GM12875 (cell line): ENCODE measurements around the gene LGALS8.

Experiments used
- H3K4me3 ChIP-seq: one replicate; pipeline ENCODE4 v1.5.1; 2011; ENCODE audit warnings: low read depth, low read length, control low read depth
- TF ChIP-seq, protein P1 (sequence below): IDR thresholded peaks from 2 replicates; pipeline ENCODE4 v1.5.1; 2011; ENCODE audit warnings: low read depth, mild to moderate bottlenecking, control low read depth, inconsistent platforms, low read length, moderate library complexity, borderline replicate concordance; ENCODE audit not compliant: insufficient read depth

The LGALS8 gene

DNA sequence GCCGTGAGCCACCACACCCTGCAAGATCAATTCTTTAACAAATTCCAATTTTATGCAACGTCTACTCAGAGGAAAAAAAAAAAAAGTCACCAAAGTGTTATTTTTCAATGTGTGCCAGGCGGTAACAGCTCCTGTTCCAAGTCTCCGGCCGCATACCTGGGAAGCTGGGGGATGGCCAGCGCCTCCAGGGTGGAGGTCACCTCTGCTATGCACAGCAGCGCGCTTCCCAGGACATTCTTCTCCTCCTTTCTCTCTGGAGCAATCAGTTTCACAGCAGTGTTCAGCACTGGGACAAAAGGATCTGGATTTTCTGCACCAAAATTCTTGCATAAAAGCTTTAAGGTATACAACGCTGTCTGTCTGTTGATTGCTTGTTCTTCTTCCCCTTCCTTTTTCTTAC lies 34.3 kb downstream of the LGALS8 start:
- TF ChIP-seq, protein P1, sequence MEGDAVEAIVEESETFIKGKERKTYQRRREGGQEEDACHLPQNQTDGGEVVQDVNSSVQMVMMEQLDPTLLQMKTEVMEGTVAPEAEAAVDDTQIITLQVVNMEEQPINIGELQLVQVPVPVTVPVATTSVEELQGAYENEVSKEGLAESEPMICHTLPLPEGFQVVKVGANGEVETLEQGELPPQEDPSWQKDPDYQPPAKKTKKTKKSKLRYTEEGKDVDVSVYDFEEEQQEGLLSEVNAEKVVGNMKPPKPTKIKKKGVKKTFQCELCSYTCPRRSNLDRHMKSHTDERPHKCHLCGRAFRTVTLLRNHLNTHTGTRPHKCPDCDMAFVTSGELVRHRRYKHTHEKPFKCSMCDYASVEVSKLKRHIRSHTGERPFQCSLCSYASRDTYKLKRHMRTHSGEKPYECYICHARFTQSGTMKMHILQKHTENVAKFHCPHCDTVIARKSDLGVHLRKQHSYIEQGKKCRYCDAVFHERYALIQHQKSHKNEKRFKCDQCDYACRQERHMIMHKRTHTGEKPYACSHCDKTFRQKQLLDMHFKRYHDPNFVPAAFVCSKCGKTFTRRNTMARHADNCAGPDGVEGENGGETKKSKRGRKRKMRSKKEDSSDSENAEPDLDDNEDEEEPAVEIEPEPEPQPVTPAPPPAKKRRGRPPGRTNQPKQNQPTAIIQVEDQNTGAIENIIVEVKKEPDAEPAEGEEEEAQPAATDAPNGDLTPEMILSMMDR, result no peak
- H3K4me3 ChIP-seq, result no peak overlapping the region

DNA sequence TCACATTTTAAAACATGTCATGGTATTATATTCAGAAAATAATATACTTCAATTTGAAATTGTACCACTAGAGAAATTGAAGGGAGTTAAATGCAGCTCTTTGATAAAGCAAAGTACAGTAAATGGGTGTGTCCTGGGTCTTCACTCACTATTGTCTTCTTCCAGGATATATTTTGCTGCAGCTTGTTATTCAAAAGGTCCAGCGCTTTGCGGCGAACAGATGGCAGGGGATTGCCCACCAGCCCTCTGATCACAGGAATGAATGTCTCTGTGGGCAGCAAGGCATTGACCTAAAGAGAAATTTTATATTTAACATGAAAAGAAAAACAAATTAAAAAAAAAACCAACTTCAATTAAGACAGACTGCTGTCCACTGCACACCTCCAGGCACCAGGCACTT lies 35.1 kb downstream of the LGALS8 start:
- no peak overlapping the region for H3K4me3 ChIP-seq
- TF ChIP-seq, protein P1, result no peak

DNA sequence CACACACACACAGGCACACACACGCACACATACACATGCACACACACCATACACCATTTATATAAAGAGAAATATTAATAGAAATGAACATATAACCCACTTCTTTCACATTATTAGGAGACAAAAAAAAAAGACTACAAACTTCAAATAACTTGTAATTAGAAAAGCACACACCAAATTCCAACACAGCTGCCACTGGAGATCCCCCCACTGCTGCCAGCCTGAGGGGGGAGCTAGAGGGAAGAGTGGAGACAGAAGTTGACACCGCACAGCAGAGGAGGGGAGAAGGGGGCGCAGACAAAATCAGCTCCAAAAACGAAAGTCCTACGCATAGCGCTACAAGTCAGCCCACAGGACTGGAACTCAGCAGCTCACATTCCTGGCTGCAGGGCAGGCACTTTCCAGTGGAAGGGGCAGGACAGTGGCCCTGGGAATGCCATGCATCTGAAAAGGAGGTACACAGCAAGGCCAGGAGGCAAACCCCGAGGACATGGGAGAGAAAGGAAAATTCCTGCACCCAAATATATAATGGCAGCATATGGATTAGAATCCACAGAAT lies 36.5 kb downstream of the LGALS8 start:
- TF ChIP-seq, protein P1, result no peak

DNA sequence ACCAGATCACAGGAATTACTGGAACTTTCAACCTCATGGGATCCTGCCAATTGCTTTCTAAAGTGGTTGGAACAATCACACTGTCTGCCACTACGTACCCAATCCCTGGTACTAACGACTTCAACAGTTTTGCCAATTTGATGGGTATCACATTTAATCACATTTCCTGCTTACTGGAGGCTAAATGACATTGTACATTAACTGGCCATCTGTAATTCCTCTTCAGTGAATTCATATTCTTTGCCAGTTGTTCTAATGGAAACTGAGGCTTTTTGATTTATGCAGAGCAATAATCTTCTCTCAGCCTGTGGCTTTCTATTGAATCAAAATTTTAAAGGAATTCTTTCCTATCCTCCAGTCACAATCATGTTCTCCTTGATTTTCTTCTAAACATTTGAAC lies 38.2 kb downstream of the LGALS8 start:
- no peak overlapping the region for H3K4me3 ChIP-seq
- TF ChIP-seq, protein P1, result no peak

More for the DNA sequence above, 36.5 kb downstream of the LGALS8 start:
- no peak overlapping the region for H3K4me3 ChIP-seq

DNA sequence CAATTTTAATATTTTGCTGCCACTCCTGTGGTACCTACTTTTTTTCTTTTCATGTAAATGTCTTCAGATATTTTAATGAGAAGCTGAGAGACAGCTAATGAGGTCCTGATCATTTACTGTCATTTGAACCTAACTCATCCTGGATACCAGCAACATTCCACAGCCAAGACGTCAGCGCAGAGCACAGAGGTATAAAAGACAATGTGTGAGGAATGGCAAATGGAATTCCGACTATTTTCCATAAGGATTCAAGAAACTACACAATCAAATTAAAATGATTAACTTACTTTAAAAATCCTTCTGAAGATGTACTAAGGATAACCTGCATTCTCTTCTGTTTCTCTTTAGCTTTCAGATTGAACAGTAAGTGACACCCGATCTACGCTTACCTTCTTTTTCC lies 41.7 kb downstream of the LGALS8 start:
- no peak overlapping the region for H3K4me3 ChIP-seq
- TF ChIP-seq, protein P1, result no peak

DNA sequence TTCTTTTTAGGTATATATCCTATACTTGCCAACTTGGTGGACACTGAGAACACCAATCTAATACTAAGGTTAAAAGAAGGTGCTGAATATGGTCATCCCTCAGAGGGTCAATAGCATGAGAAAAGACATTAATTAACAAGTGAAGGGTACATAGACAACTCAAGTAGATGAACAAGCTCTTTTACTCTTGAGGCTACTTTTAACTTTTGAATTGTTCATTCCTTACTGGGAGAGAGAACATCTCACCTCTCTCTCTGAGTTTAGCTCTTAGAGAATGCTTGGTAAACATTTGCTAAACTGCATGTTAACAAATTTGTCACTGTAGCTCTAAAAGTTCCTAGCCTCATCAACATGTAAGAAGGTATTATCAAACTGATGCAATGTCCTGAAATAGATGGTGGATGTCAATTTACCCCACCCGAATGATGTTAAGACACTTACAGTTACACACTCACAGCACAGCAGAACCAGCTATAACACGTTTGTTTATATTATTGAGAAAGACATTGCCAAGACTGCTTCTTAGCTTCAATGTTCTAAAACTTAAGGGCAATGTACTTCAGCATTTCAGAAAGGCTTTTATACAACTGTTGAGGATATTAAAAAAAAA lies 44.6 kb downstream of the LGALS8 start:
- TF ChIP-seq, protein P1, result no peak
- H3K4me3 ChIP-seq, result no peak overlapping the region

DNA sequence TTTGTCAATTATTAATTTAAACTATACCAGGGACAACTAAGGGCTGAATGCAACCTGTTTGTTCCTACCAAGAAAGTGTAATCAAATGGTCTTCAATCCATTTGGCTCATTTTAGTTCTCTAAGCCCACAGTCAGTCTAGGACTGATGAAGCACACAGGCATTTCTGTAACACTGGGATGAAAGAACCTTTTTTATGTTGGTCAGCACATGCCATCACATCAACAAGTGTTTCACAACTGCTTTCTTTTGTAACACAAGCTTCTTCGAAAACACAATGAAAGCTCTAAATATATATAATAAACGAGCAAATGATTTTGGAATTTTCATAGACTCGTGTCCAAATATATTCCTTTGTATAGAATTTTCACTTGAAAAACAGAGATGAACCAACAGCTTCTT lies 51.7 kb downstream of the LGALS8 start:
- no peak overlapping the region for H3K4me3 ChIP-seq
- TF ChIP-seq, protein P1, result no peak
